Thyroid gland (tissue), 4 donors: ENCODE data around the gene P2RX4.

Experiments used
- CTCF ChIP-seq, 6 experiments: fragments of 200-600 bp in 3 of 6; fragments of 450-650 bp in 3 of 6; sonication (generic) in 3 of 6; IDR thresholded peaks; one replicate each; pipeline ENCODE4 v1.5.1; 2016 to 2019; ENCODE audit warnings: antibody characterized with exemption in 6 of 6, mild to moderate bottlenecking in 2 of 6, inconsistent platforms in 1 of 6, moderate library complexity in 1 of 6
- POLR2A ChIP-seq, 2 donors: fragments of 450-650 bp; IDR thresholded peaks; one replicate each; pipeline ENCODE4 v1.6.1; 2017; ENCODE audit warnings: antibody characterized with exemption in 2 of 2, mild to moderate bottlenecking in 2 of 2, moderate library complexity in 1 of 2

GRCh38 chr12:121253638-121254335, 43.9 kb downstream of the P2RX4 start:
- TF ChIP-seq CTCF (IDR thresholded peaks at IDR 0.05) (no peak), POLR2A (IDR thresholded peaks at IDR 0.05) (no peak)
